Measurements from ENCODE around the gene VWA5B1. TPM values are rescaled to one million over a fixed set of nuclear protein-coding genes. Genes with fewer than 3 reads are reported as not detected.

The VWA5B1 gene
- total RNA-seq, result 1 to 10 TPM in 1 of 3 donors, under 1 TPM in 2; 0.16 to 2.1 (median 0.80) TPM
- long read RNA-seq, donor 1, result 0 reads
- long read RNA-seq, donor 2, result 0 reads

- Histone ChIP-seq H3K9me3 (no peaks in the 10 kb centered on the region), H3K4me3 (no peak within 1 kb of the TSS), H3K36me3 (ENCODE audit: low read depth) (no peaks in the 10 kb centered on the region), H3K4me1 (ENCODE audit: low read depth) (peaks cover 2% of the 10 kb centered on the region)
- DNase-seq, result no peak
- TF ChIP-seq CTCF (IDR thresholded peaks at IDR 0.05), result no peak
- ATAC-seq, result peak; percentile 65
- intact Hi-C loops (cut with DNase I, micrococcal nuclease), result no loop called here
Observed at GRCh38 chr1:20290624-20291597, at the start of gene VWA5B1. VWA5B1 (plus strand) TSS chr1:20290875; CDS start chr1:20310602, 19,727 bp downstream.

GRCh38 chr1:20242890-20243479, 47.7 kb upstream of the VWA5B1 start:
- Histone ChIP-seq H3K36me3 (ENCODE audit: low read depth) (no peaks in the 10 kb centered on the region), H3K9me3 (no peaks in the 10 kb centered on the region), H3K4me1 (ENCODE audit: low read depth) (peaks cover 3% of the 10 kb centered on the region), H3K4me3 (no peak overlapping the region)
- no peak for ATAC-seq
- TF ChIP-seq CTCF (IDR thresholded peaks at IDR 0.05), result no peak
- DNase-seq, result peak in 1 of 3 donors; percentile 53
- intact Hi-C loops (cut with DNase I, micrococcal nuclease), result no loop called here

- ATAC-seq, result peak; percentile 47
- no peak for TF ChIP-seq CTCF (IDR thresholded peaks at IDR 0.05)
Observed at GRCh38 chr1:20248971-20249612, 41.6 kb upstream of the VWA5B1 start.

GRCh38 chr1:20250340-20250989, 40.2 kb upstream of the VWA5B1 start:
- intact Hi-C loops (cut with DNase I, micrococcal nuclease), result no loop called here
- Histone ChIP-seq H3K4me1 (ENCODE audit: low read depth) (peaks cover 18% of the 10 kb centered on the region), H3K36me3 (ENCODE audit: low read depth) (no peaks in the 10 kb centered on the region), H3K4me3 (no peak overlapping the region), H3K9me3 (no peaks in the 10 kb centered on the region)
- peak; percentile 84 to 94 (median 84) for DNase-seq
- peak; percentile 93 for ATAC-seq
- no peak for TF ChIP-seq CTCF (IDR thresholded peaks at IDR 0.05)

More at GRCh38 chr1:20248971-20249612, 41.6 kb upstream of the VWA5B1 start:
- Histone ChIP-seq H3K36me3 (ENCODE audit: low read depth) (no peaks in the 10 kb centered on the region), H3K4me1 (ENCODE audit: low read depth) (peaks cover 18% of the 10 kb centered on the region), H3K9me3 (no peaks in the 10 kb centered on the region), H3K4me3 (no peak overlapping the region)
- peak in 1 of 3 donors; percentile 48 for DNase-seq
- intact Hi-C loops (cut with DNase I, micrococcal nuclease), result no loop called here

GRCh38 chr1:20252587-20252986, 38.1 kb upstream of the VWA5B1 start:
- Histone ChIP-seq H3K36me3 (ENCODE audit: low read depth) (no peaks in the 10 kb centered on the region), H3K4me3 (no peak overlapping the region), H3K9me3 (no peaks in the 10 kb centered on the region), H3K4me1 (ENCODE audit: low read depth) (peaks cover 18% of the 10 kb centered on the region)
- intact Hi-C loops (cut with DNase I, micrococcal nuclease), result no loop called here
- no peak for ATAC-seq
- DNase-seq, result no peak
- TF ChIP-seq CTCF (IDR thresholded peaks at IDR 0.05), result no peak

All from mucosa of descending colon (tissue), 3 donors.